IMR-90 (cell line): ENCODE measurements around the gene NDUFAF8. TPM values are rescaled to one million over a fixed set of nuclear protein-coding genes. Genes with fewer than 3 reads are reported as not detected.

Experiments
- ATAC-seq: fragments of 200-7000 bp; cut with Tn5 transposase; 2 replicates; pipeline ENCODE4 v1.9.1; 2020; ENCODE audit warnings: low read depth, mild to moderate bottlenecking, moderate library complexity
- BruUV-seq: library from RNA; stranded (reverse); fragments of 400-500 nt; replicated peaks from 2 replicates; lab custom pipeline; 2021; lab: Mats Ljungman, UMichigan
- CTCF ChIA-PET: fragments of 300-600 bp; formaldehyde crosslinking; extraction: SDS; loops from one replicate; lab custom pipeline; 2021; ENCODE audit warnings: antibody characterized with exemption; lab: Yijun Ruan, JAX
- POLR2A ChIA-PET: fragments of 300-600 bp; sonication (Branson Sonifier 250); formaldehyde crosslinking; loops from one replicate; lab custom pipeline; 2022; ENCODE audit warnings: antibody characterized with exemption; ENCODE audit not compliant: unreplicated experiment; lab: Charles Lee
- DNase-seq: peaks from one replicate; pipeline ENCODE4 v3.0.0; 2013
- H2AFZ ChIP-seq: replicated peaks from 2 replicates; pipeline ENCODE3; 2013; ENCODE audit warnings: low read length, mild to moderate bottlenecking; ENCODE audit not compliant: poor library complexity
- H2AK5ac ChIP-seq: 2 replicates; pipeline ENCODE4 v1.6.1; 2013; ENCODE audit warnings: low read depth, low read length, inconsistent platforms
- H2AK9ac ChIP-seq: replicated peaks from 2 replicates; pipeline ENCODE3; 2013; ENCODE audit warnings: mild to moderate bottlenecking, low read depth, low read length, moderate library complexity; ENCODE audit not compliant: poor library complexity
- H2BK120ac ChIP-seq: 2 replicates; pipeline ENCODE4 v1.6.1; 2013; ENCODE audit warnings: low read depth, low read length, inconsistent platforms
- H2BK15ac ChIP-seq: 3 replicates; pipeline ENCODE4 v1.6.1; 2013; ENCODE audit warnings: low read depth, low read length, inconsistent platforms
- H2BK20ac ChIP-seq: 2 replicates; pipeline ENCODE4 v1.6.1; 2013; ENCODE audit warnings: low read depth, mild to moderate bottlenecking, inconsistent platforms, low read length, moderate library complexity
- H2BK5ac ChIP-seq: 2 replicates; pipeline ENCODE4 v1.6.1; 2013; ENCODE audit warnings: mild to moderate bottlenecking, low read depth, low read length, inconsistent platforms; ENCODE audit not compliant: poor library complexity, severe bottlenecking
- H3K14ac ChIP-seq: replicated peaks from 2 replicates; pipeline ENCODE4 v1.6.1; 2013; ENCODE audit warnings: low read depth, low read length, inconsistent platforms
- H3K18ac ChIP-seq: 2 replicates; pipeline ENCODE4 v1.6.1; 2013; ENCODE audit warnings: low read depth, low read length, control low read depth
- H3K23ac ChIP-seq: 2 replicates; pipeline ENCODE4 v1.6.1; 2013; ENCODE audit warnings: low read depth, low read length, inconsistent platforms
- H3K27ac ChIP-seq: 2 replicates; pipeline ENCODE4 v1.5.1; 2013; ENCODE audit warnings: mild to moderate bottlenecking, control low read depth, low read length; ENCODE audit not compliant: insufficient read depth
- H3K27me3 ChIP-seq: 2 replicates; pipeline ENCODE4 v1.6.1; 2013; ENCODE audit warnings: low read length; ENCODE audit not compliant: control insufficient read depth, insufficient read depth
- H3K36me3 ChIP-seq: 2 replicates; pipeline ENCODE4 v1.6.1; 2013; ENCODE audit warnings: low read length, mixed read lengths; ENCODE audit not compliant: control insufficient read depth, insufficient read depth
- H3K4ac ChIP-seq: 2 replicates; pipeline ENCODE4 v1.6.1; 2013; ENCODE audit warnings: low read depth, low read length, inconsistent platforms
- H3K4me1 ChIP-seq: 2 replicates; pipeline ENCODE4 v1.6.1; 2013; ENCODE audit warnings: low read length, mixed read lengths; ENCODE audit not compliant: control insufficient read depth, insufficient read depth
- H3K4me2 ChIP-seq: 2 replicates; pipeline ENCODE4 v1.6.1; 2013; ENCODE audit warnings: low read depth, mild to moderate bottlenecking, control low read depth, low read length, moderate library complexity
- H3K4me3 ChIP-seq: 2 replicates; pipeline ENCODE4 v1.5.1; 2013; ENCODE audit warnings: low read depth, mild to moderate bottlenecking, control low read depth, low read length, moderate library complexity; ENCODE audit not compliant: insufficient read depth
- H3K56ac ChIP-seq: 2 replicates; pipeline ENCODE4 v1.6.1; 2013; ENCODE audit warnings: low read length, inconsistent platforms; ENCODE audit not compliant: insufficient read depth; ENCODE audit errors: extremely low read depth
- H3K79me1 ChIP-seq, 2 experiments: 2 replicates each; pipeline ENCODE4 v1.6.1; 2013; ENCODE audit warnings: low read length in 2 of 2, inconsistent platforms in 1 of 2, low read depth in 1 of 2
- H3K9ac ChIP-seq: 2 replicates; pipeline ENCODE4 v1.6.1; 2013; ENCODE audit warnings: low read depth, low read length, control low read depth
- H3K9me1 ChIP-seq: 2 replicates; pipeline ENCODE4 v1.6.1; 2013; ENCODE audit warnings: low read length, inconsistent platforms; ENCODE audit not compliant: insufficient read depth
- H3K9me3 ChIP-seq: 2 replicates; pipeline ENCODE4 v1.6.1; 2013; ENCODE audit warnings: low read length; ENCODE audit not compliant: control insufficient read depth, insufficient read depth
- H4K20me1 ChIP-seq: 2 replicates; pipeline ENCODE4 v1.6.1; 2013; ENCODE audit warnings: low read length, inconsistent platforms; ENCODE audit not compliant: insufficient read depth
- H4K5ac ChIP-seq: 2 replicates; pipeline ENCODE4 v1.6.1; 2013; ENCODE audit warnings: mild to moderate bottlenecking, low read depth, low read length, control low read depth
- H4K8ac ChIP-seq, 2 experiments: 2 replicates each; pipeline ENCODE4 v1.6.1; 2013; ENCODE audit warnings: low read depth in 2 of 2, low read length in 2 of 2, control low read depth in 1 of 2, inconsistent platforms in 1 of 2
- H4K91ac ChIP-seq: 2 replicates; pipeline ENCODE4 v1.6.1; 2013; ENCODE audit warnings: low read depth, low read length, inconsistent platforms; ENCODE audit not compliant: insufficient read depth
- BHLHE40 ChIP-seq: fragments of 150-350 bp; IDR thresholded peaks from 2 replicates; pipeline ENCODE4 v1.6.1; 2016; ENCODE audit warnings: mild to moderate bottlenecking, low read depth, low read length
- CEBPB ChIP-seq: IDR thresholded peaks from 2 replicates; pipeline ENCODE4 v1.6.1; 2012; ENCODE audit warnings: low read depth, low read length, improper control_type of control experiment
- CHD1 ChIP-seq: IDR thresholded peaks from 2 replicates; pipeline ENCODE4 v1.6.1; 2012; ENCODE audit warnings: low read depth, low read length, improper control_type of control experiment
- CTCF ChIP-seq: conservative IDR thresholded peaks from 2 replicates; pipeline ENCODE4 v1.5.1; 2012; ENCODE audit warnings: mild to moderate bottlenecking, low read depth, low read length, improper control_type of control experiment
- ELK1 ChIP-seq: fragments of 150-350 bp; IDR thresholded peaks from 2 replicates; pipeline ENCODE4 v1.6.1; 2016; ENCODE audit warnings: low read depth, mild to moderate bottlenecking, low read length, moderate library complexity, borderline replicate concordance
- FOS ChIP-seq: fragments of 150-350 bp; IDR thresholded peaks from 2 replicates; pipeline ENCODE4 v1.6.1; 2016; ENCODE audit warnings: low read depth, low read length
- MAFK ChIP-seq: IDR thresholded peaks from 2 replicates; pipeline ENCODE4 v1.6.1; 2012; ENCODE audit warnings: low read depth, low read length, improper control_type of control experiment
- MAZ ChIP-seq: IDR thresholded peaks from 2 replicates; pipeline ENCODE4 v1.6.1; 2012; ENCODE audit warnings: low read depth, mild to moderate bottlenecking, low read length, improper control_type of control experiment, moderate library complexity, borderline replicate concordance
- MXI1 ChIP-seq: IDR thresholded peaks from 2 replicates; pipeline ENCODE4 v1.6.1; 2012; ENCODE audit warnings: low read depth, mild to moderate bottlenecking, low read length, moderate library complexity, borderline replicate concordance
- NFE2L2 ChIP-seq: fragments of 150-350 bp; IDR thresholded peaks from 2 replicates; pipeline ENCODE4 v1.6.1; 2016; ENCODE audit warnings: low read depth, mild to moderate bottlenecking, low read length
- POLR2A ChIP-seq: IDR thresholded peaks from 2 replicates; pipeline ENCODE4 v1.6.1; 2012; ENCODE audit warnings: mild to moderate bottlenecking, low read depth, low read length
- RAD21 ChIP-seq: IDR thresholded peaks from 2 replicates; pipeline ENCODE4 v1.6.1; 2012; ENCODE audit warnings: low read length, improper control_type of control experiment
- RCOR1 ChIP-seq: IDR thresholded peaks from 2 replicates; pipeline ENCODE4 v1.6.1; 2012; ENCODE audit warnings: mild to moderate bottlenecking, low read length, improper control_type of control experiment; ENCODE audit not compliant: insufficient replicate concordance
- RFX5 ChIP-seq: IDR thresholded peaks from 2 replicates; pipeline ENCODE4 v1.8.0; 2012; ENCODE audit warnings: low read depth, mild to moderate bottlenecking, low read length, moderate library complexity
- SMC3 ChIP-seq: fragments of 150-350 bp; IDR thresholded peaks from 2 replicates; pipeline ENCODE4 v1.6.1; 2016; ENCODE audit warnings: low read depth, mild to moderate bottlenecking, antibody characterized with exemption, low read length, moderate library complexity
- USF2 ChIP-seq: fragments of 150-350 bp; IDR thresholded peaks from 2 replicates; pipeline ENCODE4 v1.6.1; 2017; ENCODE audit warnings: mild to moderate bottlenecking, antibody characterized with exemption, low read length, low read depth
- WGBS, 2 experiments: methylation state at CpG; one replicate each; pipeline versions ENCODE4 v1.1.5 to v1.1.7; 2013; ENCODE audit warnings: missing lambda C conversion rate in 2 of 2; ENCODE audit not compliant: insufficient read length in 1 of 2; ENCODE audit errors: extremely low coverage in 2 of 2; 5-methylcytosine and 5-hydroxymethylcytosine counted together
- dilution Hi-C: fragments of 300-500 bp; cut with HindIII; formaldehyde crosslinking; loops from one replicate; pipeline ENCODE4 v1.14.3; 2018; ENCODE audit warnings: low sequenced_read_pairs; ENCODE audit not compliant: unreplicated experiment
- in situ Hi-C: fragments of 300-500 bp; cut with MboI; formaldehyde crosslinking; loops from 3 replicates; pipeline ENCODE4 v1.14.3; 2019; ENCODE audit warnings: low sequenced_read_pairs, inconsistent platforms, mixed read lengths
- intact Hi-C: fragments of 100-400 bp; cut with micrococcal nuclease; formaldehyde crosslinking; loops from 2 replicates; pipeline ENCODE4 v1.10.0; 2022
- polyA plus RNA-seq, 3 experiments: library from polyadenylated mRNA; depleted of rRNA; stranded (reverse); fragments of >200 nt; gene quantifications; 2 replicates each; pipeline ENCODE4 v1.2.3, GENCODE V29; 2012; ENCODE audit warnings: low replicate concordance in 1 of 3
- total RNA-seq: library from RNA; depleted of rRNA; stranded (reverse); fragments of >200 nt; gene quantifications from 2 replicates; pipeline ENCODE4 v1.2.3, GENCODE V29; 2012

Gene NDUFAF8
- total and polyA plus RNA-seq, 2 of the 4 experiments (the other 2 are of a cell fraction): 11.1 to 65.0 TPM

GRCh38 chr17:81289627-81290026 is 50.5 kb downstream of the NDUFAF8 start:
- CTCF ChIA-PET: no interaction called here
- Histone ChIP-seq H3K4me3 (no peak overlapping the region), H2BK20ac (no peak overlapping the region), H3K56ac (no peak overlapping the region), H2AFZ (no peak overlapping the region), H2BK5ac (no peak overlapping the region), H3K4me2 (no peak overlapping the region), H2AK5ac (no peak overlapping the region), H3K27ac (no peak overlapping the region), H3K79me1 (peaks cover 14 to 81% of the 10 kb centered on the region in 2 experiments), H3K9me3 (no peaks in the 10 kb centered on the region), H3K4me1 (peaks cover 3% of the 10 kb centered on the region; the same call in 1 of the 2 replicates), H3K23ac (no peak overlapping the region), H3K9ac (no peak overlapping the region), H4K91ac (no peak overlapping the region), H2AK9ac (no peak overlapping the region), H3K36me3 (peaks cover 32% of the 10 kb centered on the region), H4K5ac (no peak overlapping the region), H3K9me1 (no peaks in the 10 kb centered on the region; the same call in 1 of the 2 replicates), H3K27me3 (no peaks in the 10 kb centered on the region), H4K20me1 (peaks cover 29% of the 10 kb centered on the region), H4K8ac (no peak overlapping the region), H2BK120ac (no peak overlapping the region), H3K4ac (no peak overlapping the region), H2BK15ac (no peak overlapping the region), H3K14ac (no peak overlapping the region), H3K18ac (no peak overlapping the region)
- ATAC-seq (no peak), DNase-seq (no peak)
- POLR2A ChIA-PET: no interaction called here
- no TSS peak for BruUV-seq
- no peak for TF ChIP-seq BHLHE40
- TF ChIP-seq FOS: no peak
- TF ChIP-seq MAFK: no peak
- TF ChIP-seq SMC3: no peak
- no peak for TF ChIP-seq RFX5
- TF ChIP-seq RAD21: no peak
- TF ChIP-seq CHD1: no peak
- TF ChIP-seq RCOR1: no peak
- no peak for TF ChIP-seq USF2
- no peak for TF ChIP-seq MXI1
- TF ChIP-seq MAZ: no peak
- TF ChIP-seq CEBPB: no peak
- TF ChIP-seq POLR2A: no peak
- TF ChIP-seq ELK1: no peak
- TF ChIP-seq CTCF: no peak
- TF ChIP-seq NFE2L2: no peak
- intact Hi-C loops (no loop called here), dilution Hi-C loops (no loop called here), in situ Hi-C loops (no loop called here)
- WGBS, 2 experiments: 94% methylated on average over 20 of the region's 21 CpGs; no CpG with 5 or more reads in 1 of the 2 experiments
